ENCODE results near the gene ZNF446.
A peak's percentile ranks its signal among the peaks of the same experiment; 100 is the strongest.

The ZNF446 gene

DNA sequence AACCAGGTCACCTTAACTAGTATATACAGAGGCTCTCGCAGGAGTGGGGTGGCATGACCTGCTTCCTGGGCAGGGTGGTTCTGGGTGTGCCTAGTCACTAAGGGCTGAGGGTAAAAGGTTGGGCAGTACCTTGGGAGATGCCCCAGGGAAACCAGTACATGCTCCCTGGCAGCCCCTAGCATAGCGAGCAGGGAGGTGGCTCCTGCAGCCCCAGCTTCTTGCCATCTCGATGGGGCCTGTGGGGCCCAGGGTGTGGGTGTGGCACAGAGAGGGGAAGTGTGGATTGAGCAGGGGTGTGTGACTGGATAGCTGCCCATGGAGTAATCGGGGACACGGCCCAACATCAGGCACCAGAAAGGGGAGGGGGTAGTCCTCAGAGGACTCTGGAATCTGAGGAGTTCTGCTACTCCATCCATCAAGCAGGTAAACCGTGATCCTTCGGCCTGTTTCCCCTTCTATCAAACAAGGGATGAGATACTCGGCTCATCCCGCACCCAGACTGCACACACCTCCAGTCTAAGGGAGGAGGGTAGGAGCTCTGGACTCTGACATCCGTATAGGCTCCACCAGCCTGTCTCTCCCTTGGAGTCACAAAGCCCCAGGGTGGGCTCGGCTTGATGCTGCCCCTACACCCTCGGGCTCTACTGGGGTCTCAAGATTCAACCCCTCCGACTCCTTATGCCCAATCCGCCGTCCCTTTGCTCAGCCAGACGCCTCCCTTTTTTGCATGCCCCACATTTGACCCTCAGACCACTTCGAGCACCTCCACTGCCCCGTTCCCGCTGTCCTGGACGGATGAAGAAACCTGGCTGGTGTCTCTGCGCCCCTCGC is 42.3 kb downstream of the ZNF446 start:
- peaks cover 52% of the 10 kb centered on the region for H3K4me1 ChIP-seq (ENCODE audit: insufficient read depth, low read length, severe bottlenecking)
- peak overlapping the region; percentile 87 for H3K27ac ChIP-seq (ENCODE audit: low read depth, low read length, poor library complexity, severe bottlenecking)

DNA sequence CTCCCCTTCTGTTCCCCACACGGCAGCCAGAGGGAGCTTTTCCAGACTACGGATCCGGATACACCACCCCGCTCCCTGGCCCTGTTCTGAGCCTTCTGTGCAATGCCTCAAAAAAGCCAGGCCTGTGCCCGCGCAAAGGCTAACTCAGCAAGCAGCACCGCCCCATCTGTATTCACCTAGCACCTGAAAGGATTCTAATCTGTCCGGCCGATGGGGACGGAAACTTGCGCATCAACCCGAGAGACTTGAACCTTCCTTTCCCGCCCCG is 42.9 kb downstream of the ZNF446 start:
- peak overlapping the region; percentile 87 for H3K27ac ChIP-seq (ENCODE audit: low read depth, low read length, poor library complexity, severe bottlenecking)
- H2AFZ ChIP-seq (ENCODE audit: low read length), result no peak overlapping the region
- H3K79me2 ChIP-seq (ENCODE audit: insufficient read depth, low read length), result peaks cover 5% of the 10 kb centered on the region; the same call in 1 of the 2 replicates
- H3F3A ChIP-seq (ENCODE audit: insufficient read depth, low read length), result no peaks in the 10 kb centered on the region
- peaks cover 9% of the 10 kb centered on the region; the same call in 1 of the 2 replicates for H3K36me3 ChIP-seq (ENCODE audit: insufficient read depth, low read length)
- H3K27me3 ChIP-seq (ENCODE audit: insufficient read depth, low read length), result no peaks in the 10 kb centered on the region
- H3K4me2 ChIP-seq (ENCODE audit: low read length), result peak overlapping the region; percentile 88
- H3K9ac ChIP-seq (ENCODE audit: low read length), result peak overlapping the region; percentile 92
- H3K9me3 ChIP-seq (ENCODE audit: low read length), result no peaks in the 10 kb centered on the region
- peak overlapping the region; percentile 74 for H3K4me3 ChIP-seq (ENCODE audit: low read depth, low read length, poor library complexity, severe bottlenecking)
- TF ChIP-seq, protein P1, sequence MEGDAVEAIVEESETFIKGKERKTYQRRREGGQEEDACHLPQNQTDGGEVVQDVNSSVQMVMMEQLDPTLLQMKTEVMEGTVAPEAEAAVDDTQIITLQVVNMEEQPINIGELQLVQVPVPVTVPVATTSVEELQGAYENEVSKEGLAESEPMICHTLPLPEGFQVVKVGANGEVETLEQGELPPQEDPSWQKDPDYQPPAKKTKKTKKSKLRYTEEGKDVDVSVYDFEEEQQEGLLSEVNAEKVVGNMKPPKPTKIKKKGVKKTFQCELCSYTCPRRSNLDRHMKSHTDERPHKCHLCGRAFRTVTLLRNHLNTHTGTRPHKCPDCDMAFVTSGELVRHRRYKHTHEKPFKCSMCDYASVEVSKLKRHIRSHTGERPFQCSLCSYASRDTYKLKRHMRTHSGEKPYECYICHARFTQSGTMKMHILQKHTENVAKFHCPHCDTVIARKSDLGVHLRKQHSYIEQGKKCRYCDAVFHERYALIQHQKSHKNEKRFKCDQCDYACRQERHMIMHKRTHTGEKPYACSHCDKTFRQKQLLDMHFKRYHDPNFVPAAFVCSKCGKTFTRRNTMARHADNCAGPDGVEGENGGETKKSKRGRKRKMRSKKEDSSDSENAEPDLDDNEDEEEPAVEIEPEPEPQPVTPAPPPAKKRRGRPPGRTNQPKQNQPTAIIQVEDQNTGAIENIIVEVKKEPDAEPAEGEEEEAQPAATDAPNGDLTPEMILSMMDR (IDR thresholded peaks at IDR 0.05; ENCODE audit: low read length), result no peak
- no peak for TF ChIP-seq EZH2 (IDR thresholded peaks at IDR 0.05; ENCODE audit: borderline replicate concordance, low read length)
- peaks cover 48% of the 10 kb centered on the region for H3K4me1 ChIP-seq (ENCODE audit: insufficient read depth, low read length, severe bottlenecking)
- no peaks in the 10 kb centered on the region for H4K20me1 ChIP-seq (ENCODE audit: insufficient read depth, low read length)
- no peaks in the 10 kb centered on the region for H3K9me2 ChIP-seq (ENCODE audit: low read depth, low read length)

More for the DNA sequence above, 42.3 kb downstream of the ZNF446 start:
- Histone ChIP-seq H4K20me1 (ENCODE audit: insufficient read depth, low read length) (no peaks in the 10 kb centered on the region), H3K9me3 (ENCODE audit: low read length) (no peaks in the 10 kb centered on the region), H3K36me3 (ENCODE audit: insufficient read depth, low read length) (peaks cover 9% of the 10 kb centered on the region; the same call in 1 of the 2 replicates), H3K4me3 (ENCODE audit: low read depth, low read length, poor library complexity, severe bottlenecking) (peak overlapping the region; percentile 74), H2AFZ (ENCODE audit: low read length) (no peak overlapping the region), H3F3A (ENCODE audit: insufficient read depth, low read length) (no peaks in the 10 kb centered on the region), H3K9me2 (ENCODE audit: low read depth, low read length) (no peaks in the 10 kb centered on the region), H3K27me3 (ENCODE audit: insufficient read depth, low read length) (no peaks in the 10 kb centered on the region), H3K9ac (ENCODE audit: low read length) (peak overlapping the region; percentile 92), H3K4me2 (ENCODE audit: low read length) (peak overlapping the region; percentile 88), H3K79me2 (ENCODE audit: insufficient read depth, low read length) (peaks cover 5% of the 10 kb centered on the region; the same call in 1 of the 2 replicates)
- TF ChIP-seq EZH2 (IDR thresholded peaks at IDR 0.05; ENCODE audit: borderline replicate concordance, low read length), result no peak
- TF ChIP-seq, protein P1 (IDR thresholded peaks at IDR 0.05; ENCODE audit: low read length), result no peak

DNA sequence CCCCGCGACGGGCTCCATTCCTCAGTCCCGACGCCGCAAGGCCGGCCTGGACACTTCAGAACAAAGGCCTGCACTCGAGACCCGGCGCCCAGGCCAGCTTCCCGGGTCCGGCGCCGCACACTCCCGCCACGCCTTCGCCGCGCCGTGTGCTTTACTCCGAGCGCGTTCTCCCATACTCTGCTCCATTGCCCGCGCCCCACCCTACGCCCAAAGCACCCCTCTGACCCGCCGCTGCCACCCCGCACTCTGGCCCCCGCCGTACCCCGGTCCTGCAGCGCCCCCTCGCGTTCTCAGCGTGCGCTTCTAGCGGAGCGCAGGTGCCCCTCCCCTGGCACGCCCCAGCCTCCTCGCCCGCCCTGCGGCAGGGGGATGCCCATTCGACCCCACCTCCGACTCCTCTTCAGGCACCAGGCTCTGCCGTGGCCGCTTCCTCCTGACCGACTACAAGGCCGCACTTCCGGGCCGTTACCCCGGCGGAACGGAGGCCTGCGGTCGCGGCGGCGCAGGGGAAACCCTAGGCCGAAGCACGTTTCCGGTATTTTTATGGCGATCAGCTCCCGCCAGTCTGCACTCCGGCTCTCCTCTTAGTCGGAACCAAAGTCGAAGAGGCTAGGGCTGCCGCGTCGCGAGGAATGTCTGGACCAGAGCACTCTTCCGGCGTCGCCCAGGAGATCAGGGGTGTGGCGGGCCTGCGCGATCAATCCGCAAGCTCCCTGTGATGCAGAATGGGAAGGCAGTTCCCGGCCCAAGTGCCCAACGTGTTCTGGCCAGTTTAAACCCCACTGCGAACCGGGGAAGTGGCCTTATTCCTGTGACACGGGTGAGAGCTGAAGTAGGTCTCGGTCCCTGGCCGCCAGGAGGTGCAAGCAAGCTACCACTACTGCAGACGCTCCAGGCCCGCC is 43.5 kb downstream of the ZNF446 start, which contains the start of gene ZBTB45:
Gene ZBTB45 (minus strand): TSS at position 456 of the 902 bp plus-strand sequence. CDS start 2,137 bp downstream, outside the sequence.
- Histone ChIP-seq H3K27me3 (ENCODE audit: insufficient read depth, low read length) (no peaks in the 10 kb centered on the region), H2AFZ (ENCODE audit: low read length) (no peak within 1 kb of the TSS), H3F3A (ENCODE audit: insufficient read depth, low read length) (no peaks in the 10 kb centered on the region), H3K4me2 (ENCODE audit: low read length) (peak within 1 kb of the TSS; percentile 88), H3K4me3 (ENCODE audit: low read depth, low read length, poor library complexity, severe bottlenecking) (peak within 1 kb of the TSS; percentile 74), H3K27ac (ENCODE audit: low read depth, low read length, poor library complexity, severe bottlenecking) (peak within 1 kb of the TSS; percentile 87), H3K9me2 (ENCODE audit: low read depth, low read length) (no peaks in the 10 kb centered on the region), H3K79me2 (ENCODE audit: insufficient read depth, low read length) (peaks cover 2% of the 10 kb centered on the region; the same call in 1 of the 2 replicates), H3K9ac (ENCODE audit: low read length) (peak within 1 kb of the TSS; percentile 92), H4K20me1 (ENCODE audit: insufficient read depth, low read length) (no peaks in the 10 kb centered on the region), H3K9me3 (ENCODE audit: low read length) (no peaks in the 10 kb centered on the region), H3K4me1 (ENCODE audit: insufficient read depth, low read length, severe bottlenecking) (peaks cover 45% of the 10 kb centered on the region), H3K36me3 (ENCODE audit: insufficient read depth, low read length) (peaks cover 9% of the 10 kb centered on the region; the same call in 1 of the 2 replicates)
- TF ChIP-seq, protein P1 (IDR thresholded peaks at IDR 0.05; ENCODE audit: low read length), result peak; percentile 72
- TF ChIP-seq EZH2 (IDR thresholded peaks at IDR 0.05; ENCODE audit: borderline replicate concordance, low read length), result no peak

All from OCI-LY1 (cell line).